GM12891 (cell line): ENCODE measurements around the gene CFAP61.

Experiments
- POLR2A ChIP-seq: IDR thresholded peaks from 2 replicates; pipeline ENCODE4 v1.6.1; 2011; ENCODE audit warnings: low read depth, low read length, control low read depth
- POLR2AphosphoS5 ChIP-seq: IDR thresholded peaks from 2 replicates; pipeline ENCODE4 v1.6.1; 2011; ENCODE audit warnings: low read depth, low read length, control low read depth
- SPI1 ChIP-seq: IDR thresholded peaks from 2 replicates; pipeline ENCODE4 v1.6.1; 2011; ENCODE audit warnings: low read depth, low read length, control low read depth
- TAF1 ChIP-seq: IDR thresholded peaks from 2 replicates; pipeline ENCODE4 v1.6.1; 2011; ENCODE audit warnings: low read depth, low read length, control low read depth

GRCh38 chr20:20060234-20060998 is 8.1 kb downstream of the CFAP61 start:
- no peak for TF ChIP-seq POLR2AphosphoS5
- TF ChIP-seq POLR2A, result no peak
- TF ChIP-seq TAF1, result no peak
- no peak for TF ChIP-seq SPI1
